OCI-LY1 (cell line): Measurements from ENCODE around the gene PABPC1L.

Source experiments
- H2AFZ ChIP-seq: fragments of 200-600 bp; sonication (generic), shearing (Covaris generic); 2 replicates; pipeline ENCODE4 v1.6.0; 2014; ENCODE audit warnings: antibody characterized with exemption, mild to moderate bottlenecking, low read length
- H3F3A ChIP-seq: fragments of 200-600 bp; sonication (generic), shearing (Covaris generic); 2 replicates; pipeline ENCODE4 v1.6.0; 2014; ENCODE audit warnings: mild to moderate bottlenecking, antibody characterized with exemption, low read length, moderate library complexity; ENCODE audit not compliant: insufficient read depth
- H3K27ac ChIP-seq: fragments of 200-600 bp; sonication (generic); 2 replicates; pipeline ENCODE4 v1.5.1; 2014; ENCODE audit warnings: low read length, mixed run types, mild to moderate bottlenecking, low read depth; ENCODE audit not compliant: poor library complexity, severe bottlenecking
- H3K27me3 ChIP-seq: fragments of 200-600 bp; sonication (generic); 2 replicates; pipeline ENCODE4 v1.6.0; 2014; ENCODE audit warnings: antibody characterized with exemption, mild to moderate bottlenecking, low read length, moderate library complexity; ENCODE audit not compliant: insufficient read depth
- H3K36me3 ChIP-seq: fragments of 200-600 bp; sonication (generic); 2 replicates; pipeline ENCODE4 v1.6.1; 2014; ENCODE audit warnings: mild to moderate bottlenecking, antibody characterized with exemption, low read length, moderate library complexity, mixed read lengths; ENCODE audit not compliant: insufficient read depth
- H3K4me1 ChIP-seq: fragments of 200-600 bp; sonication (generic); 2 replicates; pipeline ENCODE4 v1.5.1; 2014; ENCODE audit warnings: mild to moderate bottlenecking, low read length, moderate library complexity; ENCODE audit not compliant: insufficient read depth, severe bottlenecking
- H3K4me2 ChIP-seq: fragments of 200-600 bp; sonication (generic), shearing (Covaris generic); 2 replicates; pipeline ENCODE4 v1.6.1; 2014; ENCODE audit warnings: low read length
- H3K4me3 ChIP-seq: fragments of 200-600 bp; sonication (generic); 2 replicates; pipeline ENCODE4 v1.5.1; 2014; ENCODE audit warnings: low read length, low read depth, mild to moderate bottlenecking, mixed read lengths; ENCODE audit not compliant: poor library complexity, severe bottlenecking
- H3K79me2 ChIP-seq: fragments of 200-600 bp; shearing (Covaris generic); 2 replicates; pipeline ENCODE4 v1.6.1; 2016; ENCODE audit warnings: mixed run types, low read length, mixed read lengths; ENCODE audit not compliant: insufficient read depth
- H3K9ac ChIP-seq: fragments of 200-600 bp; sonication (generic), shearing (Covaris generic); 2 replicates; pipeline ENCODE4 v1.6.1; 2014; ENCODE audit warnings: mild to moderate bottlenecking, low read length, mixed read lengths
- H3K9me2 ChIP-seq: fragments of 200-600 bp; sonication (generic), shearing (Covaris generic); 2 replicates; pipeline ENCODE4 v1.6.1; 2014; ENCODE audit warnings: low read depth, mild to moderate bottlenecking, low read length, mixed read lengths
- H3K9me3 ChIP-seq: fragments of 200-600 bp; shearing (Covaris generic); 2 replicates; pipeline ENCODE4 v1.6.1; 2014; ENCODE audit warnings: low read length, mixed read lengths
- H4K20me1 ChIP-seq: fragments of 200-600 bp; sonication (generic), shearing (Covaris generic); 2 replicates; pipeline ENCODE4 v1.6.0; 2016; ENCODE audit warnings: mild to moderate bottlenecking, low read length; ENCODE audit not compliant: insufficient read depth
- CTCF ChIP-seq: fragments of 200-600 bp; sonication (generic), shearing (Covaris generic); IDR thresholded peaks from 2 replicates; pipeline ENCODE4 v1.5.1; 2017; ENCODE audit warnings: mild to moderate bottlenecking, antibody characterized with exemption, low read length, moderate library complexity, mixed read lengths
- EZH2 ChIP-seq: fragments of 200-600 bp; sonication (generic), shearing (Covaris generic); IDR thresholded peaks from 2 replicates; pipeline ENCODE4 v1.8.0; 2017; ENCODE audit warnings: borderline replicate concordance, mixed run types, mild to moderate bottlenecking, antibody characterized with exemption, low read length, moderate library complexity, mixed read lengths

The PABPC1L gene

GRCh38 chr20:44932916-44933315 is 23.1 kb downstream of the PABPC1L start:
- H3K27ac ChIP-seq: no peak overlapping the region
- H2AFZ ChIP-seq: no peak overlapping the region
- no peak overlapping the region for H3K4me3 ChIP-seq
- no peaks in the 10 kb centered on the region for H3K9me2 ChIP-seq
- H4K20me1 ChIP-seq: no peaks in the 10 kb centered on the region
- no peaks in the 10 kb centered on the region for H3K27me3 ChIP-seq
- H3K79me2 ChIP-seq: no peaks in the 10 kb centered on the region
- H3K9ac ChIP-seq: no peak overlapping the region
- peaks cover 65% of the 10 kb centered on the region for H3K36me3 ChIP-seq
- TF ChIP-seq CTCF (no peak), EZH2 (no peak)
- H3F3A ChIP-seq: no peaks in the 10 kb centered on the region
- no peak overlapping the region for H3K4me2 ChIP-seq
- no peaks in the 10 kb centered on the region for H3K9me3 ChIP-seq
- no peaks in the 10 kb centered on the region for H3K4me1 ChIP-seq

- no peak overlapping the region for H3K9ac ChIP-seq
- no peak overlapping the region for H3K27ac ChIP-seq
- H3K4me1 ChIP-seq: no peaks in the 10 kb centered on the region
- no peak overlapping the region for H2AFZ ChIP-seq
- H3K9me3 ChIP-seq: no peaks in the 10 kb centered on the region
- H3F3A ChIP-seq: no peaks in the 10 kb centered on the region
- no peak overlapping the region for H3K4me3 ChIP-seq
- H3K27me3 ChIP-seq: no peaks in the 10 kb centered on the region
- H4K20me1 ChIP-seq: no peaks in the 10 kb centered on the region
- TF ChIP-seq EZH2 (no peak), CTCF (no peak)
- no peaks in the 10 kb centered on the region for H3K79me2 ChIP-seq
- peaks cover 90% of the 10 kb centered on the region for H3K36me3 ChIP-seq
- no peak overlapping the region for H3K4me2 ChIP-seq
- no peaks in the 10 kb centered on the region for H3K9me2 ChIP-seq
Observed at GRCh38 chr20:44936510-44936909, 26.6 kb downstream of the PABPC1L start.

- Histone ChIP-seq H3K4me2 (no peak overlapping the region), H3K27me3 (no peaks in the 10 kb centered on the region), H3K4me1 (no peaks in the 10 kb centered on the region), H3K4me3 (no peak overlapping the region), H3F3A (no peaks in the 10 kb centered on the region), H3K9ac (no peak overlapping the region), H3K9me2 (no peaks in the 10 kb centered on the region), H2AFZ (no peak overlapping the region), H3K27ac (no peak overlapping the region), H3K36me3 (peaks cover 93% of the 10 kb centered on the region), H4K20me1 (no peaks in the 10 kb centered on the region), H3K79me2 (no peaks in the 10 kb centered on the region), H3K9me3 (no peaks in the 10 kb centered on the region)
- TF ChIP-seq CTCF (no peak), EZH2 (no peak)
Observed at GRCh38 chr20:44938637-44939036, 28.8 kb downstream of the PABPC1L start.
